Skeletal muscle tissue (tissue), 4 donors: ENCODE results near the gene MSRB1. TPM values are rescaled to one million over a fixed set of nuclear protein-coding genes. Genes with fewer than 3 reads are reported as not detected.
A peak's percentile ranks its signal among the peaks of the same experiment; 100 is the strongest.
"Not testable (repeated sequence)": the region's sequence is repeated elsewhere in the genome, so short reads cannot be mapped to it uniquely, and the experiment has no call there.

Experiments
- H3K27ac ChIP-seq: one replicate; pipeline ENCODE4 v1.7.0; 2013; ENCODE audit warnings: mild to moderate bottlenecking, low read depth, low read length, inconsistent platforms
- H3K27me3 ChIP-seq, 3 donors: one replicate each; pipeline ENCODE4 v1.7.0; 2013; ENCODE audit warnings: low read length in 3 of 3; ENCODE audit not compliant: control insufficient read depth in 3 of 3, insufficient read depth in 3 of 3
- H3K36me3 ChIP-seq, 3 donors: one replicate each; pipeline ENCODE4 v1.7.0; 2013; ENCODE audit warnings: low read length in 3 of 3; ENCODE audit not compliant: control insufficient read depth in 3 of 3, insufficient read depth in 3 of 3
- H3K4me1 ChIP-seq, 3 donors: one replicate each; pipeline ENCODE4 v1.7.0; 2013; ENCODE audit warnings: low read length in 3 of 3, mild to moderate bottlenecking in 3 of 3; ENCODE audit not compliant: control insufficient read depth in 3 of 3, insufficient read depth in 3 of 3
- H3K4me3 ChIP-seq, 3 donors: one replicate each; pipeline ENCODE4 v1.7.0; 2013; ENCODE audit warnings: low read length in 3 of 3
- H3K9ac ChIP-seq, 3 donors: one replicate each; pipeline ENCODE4 v1.7.0; 2013; ENCODE audit warnings: low read length in 3 of 3, mild to moderate bottlenecking in 3 of 3, moderate library complexity in 2 of 3, low read depth in 1 of 3
- H3K9me3 ChIP-seq, 3 donors: one replicate each; pipeline ENCODE4 v1.7.0; 2013; ENCODE audit warnings: low read length in 3 of 3; ENCODE audit not compliant: control insufficient read depth in 3 of 3
- total RNA-seq: library from RNA; depleted of rRNA; stranded (reverse); fragments of >200 nt; gene quantifications from one replicate; pipeline ENCODE4 v1.2.3, GENCODE V29; 2014
- donor health status: Osteomylitis.

Gene MSRB1
- total RNA-seq, 1 donor from 2014 or later, result 13.6 TPM

DNA sequence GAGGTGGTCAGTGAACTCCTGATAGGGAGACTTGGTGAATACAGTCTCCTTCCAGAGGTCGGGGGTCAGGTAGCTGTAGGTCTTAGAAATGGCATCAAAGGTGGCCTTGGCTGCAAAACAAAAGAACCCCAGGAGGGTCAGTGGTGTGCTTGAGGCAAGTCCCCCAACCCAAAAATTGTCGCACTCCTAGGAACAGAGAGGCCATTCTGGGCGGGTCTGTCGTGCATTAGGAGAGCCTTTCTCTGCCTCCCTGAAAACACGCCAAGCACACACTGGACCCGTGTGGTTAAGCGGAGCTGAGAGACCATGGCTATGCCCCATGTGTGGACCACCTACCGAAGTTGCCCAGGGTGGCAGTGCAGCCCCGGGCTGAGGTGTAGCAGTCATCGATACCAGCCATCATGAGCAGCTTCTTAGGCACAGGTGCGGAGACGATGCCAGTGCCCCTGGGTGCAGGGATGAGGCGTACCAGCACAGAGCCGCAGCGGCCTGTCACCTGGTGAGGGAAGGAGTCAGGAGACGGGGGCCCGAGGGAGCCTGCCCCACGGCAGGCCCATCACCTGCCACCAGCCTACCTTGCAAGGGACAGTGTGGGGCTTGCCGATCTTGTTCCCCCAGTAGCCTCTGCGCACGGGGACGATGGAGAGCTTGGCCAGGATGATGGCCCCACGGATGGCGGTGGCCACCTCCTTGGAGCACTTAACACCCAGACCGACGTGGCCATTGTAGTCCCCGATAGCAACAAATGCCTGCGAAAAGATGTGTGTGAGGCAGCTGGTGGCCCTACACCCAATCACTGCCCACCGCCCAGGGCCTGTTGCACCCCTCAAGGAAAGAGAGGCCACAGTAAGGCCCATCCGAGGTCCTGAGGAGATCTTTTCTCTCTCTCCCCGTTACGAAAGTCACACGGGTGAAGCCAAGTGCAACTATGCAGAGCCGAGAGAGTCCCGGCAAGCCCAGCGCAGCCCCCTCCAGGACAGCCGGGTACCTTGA, 19.5 kb upstream of the MSRB1 start:
- Histone ChIP-seq H3K4me1 (peaks cover 33 to 60% (median 38%) of the 10 kb centered on the region in 3 donors), H3K36me3 (peaks cover 26 to 33% (median 26%) of the 10 kb centered on the region in 3 donors), H3K9ac (peak overlapping the region in 1 of 3 donors; percentile 16)
- not testable (repeated sequence) for H3K9me3 ChIP-seq, H3K4me3 ChIP-seq, H3K27ac ChIP-seq, H3K27me3 ChIP-seq

- Histone ChIP-seq H3K9ac (no peak overlapping the region), H3K4me3 (no peak overlapping the region), H3K4me1 (peaks cover 33 to 55% (median 38%) of the 10 kb centered on the region in 3 donors), H3K36me3 (peaks cover 26 to 33% (median 26%) of the 10 kb centered on the region in 3 donors), H3K27ac (no peak overlapping the region), H3K27me3 (no peaks in the 10 kb centered on the region), H3K9me3 (no peaks in the 10 kb centered on the region)
Observed at GRCh38 chr16:1961651-1962067, 18.7 kb upstream of the MSRB1 start.

DNA sequence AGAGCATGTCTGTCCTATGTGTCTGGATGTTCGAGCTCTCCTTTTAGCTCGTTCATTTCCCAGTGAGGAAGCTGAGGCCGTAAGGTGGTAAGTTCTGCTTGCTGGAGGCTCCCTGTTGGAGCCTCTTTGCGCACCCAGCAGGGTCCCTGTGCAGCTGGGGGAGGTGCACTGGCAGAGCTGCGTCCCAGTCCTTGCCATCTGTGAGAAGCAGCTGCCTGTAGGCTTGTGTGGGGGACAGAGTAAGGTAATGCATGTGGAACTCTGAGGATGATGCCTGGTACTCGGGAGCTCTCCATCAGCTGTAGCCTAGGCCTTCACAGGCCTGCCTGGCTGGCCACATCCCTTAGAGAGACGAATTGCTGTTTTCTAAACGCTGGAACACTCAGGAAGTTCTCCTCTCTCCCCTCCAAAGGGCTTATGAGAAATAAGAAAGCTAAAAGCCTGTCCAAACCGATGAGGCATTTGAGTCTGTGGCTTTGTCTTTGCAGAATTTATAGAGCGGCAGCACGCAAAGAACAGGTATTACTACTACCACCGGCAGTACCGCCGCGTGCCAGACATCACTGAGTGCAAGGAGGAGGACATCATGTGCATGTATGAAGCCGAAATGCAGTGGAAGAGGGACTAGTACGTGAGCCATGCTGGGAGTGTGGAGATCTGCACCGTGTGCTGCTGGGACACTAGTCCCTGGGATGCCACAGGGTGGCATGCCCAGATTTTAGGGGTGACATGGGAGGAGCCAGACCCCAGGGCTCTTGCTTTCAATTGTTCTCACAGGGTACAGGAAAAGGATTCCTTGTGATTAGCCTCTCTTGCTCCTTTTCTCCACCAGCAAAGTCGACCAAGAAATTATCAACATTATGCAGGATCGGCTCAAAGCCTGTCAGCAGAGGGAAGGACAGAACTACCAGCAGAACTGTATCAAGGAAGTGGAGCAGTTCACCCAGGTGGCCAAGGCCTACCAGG, 17.9 kb upstream of the MSRB1 start:
- peak overlapping the region; percentile 80 to 94 (median 92) for H3K4me3 ChIP-seq
- H3K27me3 ChIP-seq, result no peaks in the 10 kb centered on the region
- peaks cover 26 to 33% (median 26%) of the 10 kb centered on the region in 3 donors for H3K36me3 ChIP-seq
- H3K9ac ChIP-seq, result peak overlapping the region in 2 of 3 donors; percentile 95 to 98
- peaks cover 32 to 49% (median 37%) of the 10 kb centered on the region in 3 donors for H3K4me1 ChIP-seq
- H3K9me3 ChIP-seq, result no peaks in the 10 kb centered on the region
- no peak overlapping the region for H3K27ac ChIP-seq

GRCh38 chr16:1959269-1960039, 16.5 kb upstream of the MSRB1 start, which contains the start of gene NDUFB10:
Gene NDUFB10 (plus strand): TSS chr16:1959538. CDS start chr16:1959625, 87 bp downstream.
- H3K36me3 ChIP-seq, result peaks cover 26 to 31% (median 26%) of the 10 kb centered on the region in 3 donors
- H3K27me3 ChIP-seq, result no peaks in the 10 kb centered on the region
- no peaks in the 10 kb centered on the region for H3K9me3 ChIP-seq
- peak within 1 kb of the TSS; percentile 80 to 94 (median 92) for H3K4me3 ChIP-seq
- H3K9ac ChIP-seq, result peak within 1 kb of the TSS; percentile 95 to 98 (median 96)
- peak within 1 kb of the TSS; percentile 82 for H3K27ac ChIP-seq
- H3K4me1 ChIP-seq, result peaks cover 30 to 48% (median 35%) of the 10 kb centered on the region in 3 donors

- Histone ChIP-seq H3K9me3 (no peaks in the 10 kb centered on the region), H3K9ac (peak overlapping the region in 2 of 3 donors; percentile 69 to 98), H3K4me3 (peak overlapping the region; percentile 59 to 94 (median 63)), H3K27me3 (no peaks in the 10 kb centered on the region), H3K27ac (peak overlapping the region; percentile 82), H3K36me3 (peaks cover 24 to 30% (median 26%) of the 10 kb centered on the region in 3 donors), H3K4me1 (peaks cover 31 to 49% (median 32%) of the 10 kb centered on the region in 3 donors)
Observed at GRCh38 chr16:1958715-1959268, 15.8 kb upstream of the MSRB1 start.

DNA sequence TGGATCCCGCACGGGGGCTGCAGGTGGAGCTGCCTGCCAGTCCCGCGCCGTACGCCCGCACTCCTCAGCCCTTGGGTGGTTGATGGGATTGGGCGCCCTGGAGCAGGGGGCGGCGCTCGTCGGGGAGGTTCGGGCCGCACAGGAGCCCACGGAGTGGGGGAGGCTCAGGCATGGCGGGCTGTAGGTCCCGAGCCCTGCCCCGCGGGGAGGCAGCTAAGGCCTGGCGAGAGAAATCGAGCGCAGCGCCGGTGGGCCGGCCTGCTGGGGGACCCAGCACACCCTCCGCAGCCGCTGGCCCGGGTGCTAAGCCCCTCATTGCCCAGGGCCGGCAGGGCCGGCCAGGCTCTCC, 15.1 kb upstream of the MSRB1 start:
- not testable (repeated sequence) for H3K27ac ChIP-seq, H3K27me3 ChIP-seq, H3K9ac ChIP-seq, H3K9me3 ChIP-seq, H3K4me3 ChIP-seq
- peaks cover 19 to 29% (median 24%) of the 10 kb centered on the region in 3 donors for H3K36me3 ChIP-seq
- H3K4me1 ChIP-seq, result peaks cover 27 to 48% (median 31%) of the 10 kb centered on the region in 3 donors

DNA sequence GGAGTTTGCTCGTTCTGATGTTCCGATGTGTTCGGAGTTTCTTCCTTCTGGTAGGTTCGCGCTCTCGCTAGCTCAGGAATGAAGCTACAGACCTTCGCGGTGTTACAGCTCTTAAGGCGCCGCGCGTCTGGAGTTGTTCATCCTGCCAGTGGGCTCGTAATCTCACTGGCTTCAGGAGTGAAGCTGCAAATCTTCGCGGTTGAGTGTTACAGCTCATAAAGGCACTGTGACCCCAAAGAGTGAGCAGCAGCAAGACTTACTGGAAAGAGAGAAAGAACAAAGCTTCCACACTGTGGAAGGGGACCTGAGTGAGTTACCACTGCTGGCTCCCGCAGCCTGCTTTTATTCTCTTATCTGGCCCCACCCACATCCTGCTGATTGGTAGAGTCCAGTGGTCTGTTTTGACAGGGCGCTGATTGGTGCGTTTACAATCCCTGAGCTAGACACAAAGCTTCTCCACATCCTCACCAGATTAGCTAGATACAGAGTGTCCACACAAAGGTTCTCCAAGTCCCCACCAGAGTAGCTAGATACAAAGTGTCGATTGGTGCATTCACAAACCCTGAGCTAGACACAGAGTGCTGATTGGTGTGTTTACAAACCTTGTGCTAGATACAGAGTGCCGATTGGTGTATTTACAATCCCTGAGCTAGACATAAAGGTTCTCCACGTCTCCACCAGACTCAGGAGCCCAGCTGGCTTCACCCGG, 14.6 kb upstream of the MSRB1 start:
- not testable (repeated sequence) for H3K4me3 ChIP-seq

GRCh38 chr16:1953734-1954133, 10.7 kb upstream of the MSRB1 start:
- H3K4me1 ChIP-seq, result peaks cover 28 to 51% (median 36%) of the 10 kb centered on the region in 3 donors
- no peaks in the 10 kb centered on the region for H3K27me3 ChIP-seq
- H3K4me3 ChIP-seq, result peak overlapping the region; percentile 78 to 90 (median 88)
- peak overlapping the region; percentile 97 for H3K27ac ChIP-seq
- H3K36me3 ChIP-seq, result peaks cover 2 to 8% (median 5%) of the 10 kb centered on the region in 3 donors
- H3K9ac ChIP-seq, result peak overlapping the region; percentile 91 to 98 (median 97)
- H3K9me3 ChIP-seq, result no peaks in the 10 kb centered on the region

More for the DNA sequence above, 14.6 kb upstream of the MSRB1 start:
- not testable (repeated sequence) for H3K9ac ChIP-seq, H3K27me3 ChIP-seq, H3K27ac ChIP-seq, H3K9me3 ChIP-seq
- Histone ChIP-seq H3K36me3 (peaks cover 16 to 27% (median 22%) of the 10 kb centered on the region in 3 donors), H3K4me1 (peaks cover 25 to 48% (median 29%) of the 10 kb centered on the region in 3 donors)
